Lung microvascular endothelial cell (primary cell): ENCODE data around the gene PLRG1. TPM values are rescaled to one million over a fixed set of nuclear protein-coding genes. Genes with fewer than 3 reads are reported as not detected.

Experiments
- DNase-seq, 2 donors: peaks; one replicate each; pipeline versions ENCODE4 v3.0.0 to v3.0.0-alpha.2; 2010; ENCODE audit warnings: low read depth in 2 of 2
- total RNA-seq: library from RNA; depleted of rRNA; stranded (reverse); fragments of >200 nt; gene quantifications from 2 replicates; pipeline ENCODE4 v1.2.1, GENCODE V29; 2014

Gene PLRG1
- total RNA-seq, 1 donor from 2014 or later, result 46.6 TPM

DNA sequence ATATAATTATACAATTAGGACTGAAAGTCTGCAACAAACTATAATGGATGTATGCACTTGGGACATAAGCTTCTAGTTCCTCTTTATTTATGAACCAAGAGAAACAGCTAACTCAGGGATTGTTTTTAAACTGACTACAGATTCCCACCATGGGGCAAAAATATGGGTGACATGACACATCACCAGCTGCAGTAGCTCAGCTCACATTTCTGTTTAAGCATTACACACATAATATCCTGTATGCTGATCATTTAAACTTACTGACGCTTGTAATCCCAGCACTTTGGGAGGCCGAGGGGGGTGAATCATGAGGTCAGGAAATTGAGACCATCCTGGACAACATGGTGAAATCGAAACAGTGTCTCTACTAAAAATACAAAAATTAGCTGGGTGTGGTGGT, 24.1 kb upstream of the PLRG1 start:
- no peak for DNase-seq

DNA sequence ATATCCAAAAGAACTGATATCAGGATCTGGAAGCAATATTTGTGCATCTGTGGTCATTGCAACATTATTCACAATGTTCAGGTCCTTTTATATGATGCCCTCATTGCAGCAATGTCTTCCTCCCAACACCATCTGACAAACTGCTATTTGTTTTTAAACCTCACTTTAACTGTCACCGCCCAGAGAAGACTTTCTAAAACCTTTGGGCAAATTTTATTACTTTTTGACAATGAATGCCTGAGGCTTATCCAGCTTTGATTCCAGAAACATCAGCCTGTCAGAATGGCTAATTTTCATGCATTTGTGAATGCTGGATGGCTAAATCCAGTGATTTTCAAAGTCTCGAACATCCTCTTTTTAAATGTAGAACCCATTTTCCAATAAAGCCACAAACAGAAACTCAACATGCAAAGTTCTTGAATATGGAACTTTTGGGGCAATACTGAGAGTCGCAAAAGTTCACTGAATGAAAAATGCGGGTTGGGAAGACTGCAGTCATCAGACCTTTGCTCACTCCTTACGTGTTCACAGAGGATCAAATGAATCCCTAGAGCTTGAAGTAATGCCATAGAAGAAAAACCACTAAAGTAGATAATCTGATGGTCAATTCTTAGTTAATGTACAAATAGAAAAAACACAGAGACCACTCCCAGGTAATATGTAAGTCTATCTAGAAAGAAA, 23.1 kb upstream of the PLRG1 start:
- no peak for DNase-seq

DNA sequence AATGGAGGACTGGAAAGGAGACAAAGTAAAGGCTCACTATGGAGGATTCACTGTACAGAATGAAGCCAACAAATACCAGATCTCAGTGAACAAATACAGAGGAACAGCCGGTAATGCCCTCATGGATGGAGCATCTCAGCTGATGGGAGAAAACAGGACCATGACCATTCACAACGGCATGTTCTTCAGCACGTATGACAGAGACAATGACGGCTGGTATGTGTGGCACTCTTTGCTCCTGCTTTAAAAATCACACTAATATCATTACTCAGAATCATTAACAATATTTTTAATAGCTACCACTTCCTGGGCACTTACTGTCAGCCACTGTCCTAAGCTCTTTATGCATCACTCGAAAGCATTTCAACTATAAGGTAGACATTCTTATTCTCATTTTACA, 19.4 kb upstream of the PLRG1 start:
- DNase-seq, result no peak

DNA sequence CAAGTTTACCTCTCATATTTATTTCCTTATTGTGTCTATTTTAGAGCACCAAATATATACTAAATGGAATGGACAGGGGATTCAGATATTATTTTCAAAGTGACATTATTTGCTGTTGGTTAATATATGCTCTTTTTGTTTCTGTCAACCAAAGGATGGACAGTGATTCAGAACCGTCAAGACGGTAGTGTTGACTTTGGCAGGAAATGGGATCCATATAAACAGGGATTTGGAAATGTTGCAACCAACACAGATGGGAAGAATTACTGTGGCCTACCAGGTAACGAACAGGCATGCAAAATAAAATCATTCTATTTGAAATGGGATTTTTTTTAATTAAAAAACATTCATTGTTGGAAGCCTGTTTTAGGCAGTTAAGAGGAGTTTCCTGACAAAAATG, 18.8 kb upstream of the PLRG1 start:
- DNase-seq, result no peak

DNA sequence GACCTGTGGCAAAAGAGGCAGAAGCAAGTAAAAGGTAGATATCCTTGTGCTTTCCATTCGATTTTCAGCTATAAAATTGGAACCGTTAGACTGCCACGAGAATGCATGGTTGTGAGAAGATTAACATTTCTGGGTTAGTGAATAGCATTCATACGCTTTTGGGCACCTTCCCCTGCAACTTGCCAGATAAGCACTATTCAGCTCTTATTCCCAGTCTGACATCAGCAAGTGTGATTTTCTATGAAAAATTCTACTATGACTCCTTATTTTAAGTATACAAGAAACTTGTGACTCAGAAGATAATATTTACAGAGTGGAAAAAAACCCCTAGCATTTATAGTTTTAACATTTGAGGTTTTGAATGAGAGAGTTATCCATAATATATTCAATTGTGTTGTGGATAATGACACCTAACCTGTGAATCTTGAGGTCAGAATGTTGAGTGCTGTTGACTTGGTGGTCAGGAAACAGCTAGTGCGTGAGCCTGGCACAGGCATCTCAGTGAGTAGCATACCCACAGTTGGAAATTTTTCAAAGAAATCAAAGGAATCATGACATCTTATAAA, 16.5 kb upstream of the PLRG1 start:
- DNase-seq, result no peak

DNA sequence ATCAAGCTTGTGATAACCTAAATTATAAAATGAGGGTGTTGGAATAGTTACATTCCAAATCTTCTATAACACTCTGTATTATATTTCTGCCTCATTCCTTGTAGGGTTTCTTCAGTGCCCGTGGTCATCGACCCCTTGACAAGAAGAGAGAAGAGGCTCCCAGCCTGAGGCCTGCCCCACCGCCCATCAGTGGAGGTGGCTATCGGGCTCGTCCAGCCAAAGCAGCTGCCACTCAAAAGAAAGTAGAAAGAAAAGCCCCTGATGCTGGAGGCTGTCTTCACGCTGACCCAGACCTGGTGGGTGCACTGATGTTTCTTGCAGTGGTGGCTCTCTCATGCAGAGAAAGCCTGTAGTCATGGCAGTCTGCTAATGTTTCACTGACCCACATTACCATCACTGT, 15.5 kb upstream of the PLRG1 start:
- DNase-seq, result no peak

DNA sequence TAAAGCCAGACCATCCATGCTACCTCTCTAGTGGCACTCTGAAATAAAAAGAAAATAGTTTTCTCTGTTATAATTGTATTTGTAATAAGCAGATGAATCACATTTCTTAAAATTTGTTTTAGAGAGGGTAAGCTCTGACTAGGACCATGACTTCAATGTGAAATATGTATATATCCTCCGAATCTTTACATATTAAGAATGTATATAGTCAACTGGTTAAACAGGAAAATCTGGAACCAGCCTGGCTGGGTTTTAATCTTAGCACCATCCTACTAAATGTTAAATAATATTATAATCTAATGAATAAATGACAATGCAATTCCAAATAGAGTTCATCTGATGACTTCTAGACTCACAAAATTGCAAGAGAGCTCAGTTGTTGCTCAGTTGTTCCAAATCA, 14.1 kb upstream of the PLRG1 start:
- no peak for DNase-seq

DNA sequence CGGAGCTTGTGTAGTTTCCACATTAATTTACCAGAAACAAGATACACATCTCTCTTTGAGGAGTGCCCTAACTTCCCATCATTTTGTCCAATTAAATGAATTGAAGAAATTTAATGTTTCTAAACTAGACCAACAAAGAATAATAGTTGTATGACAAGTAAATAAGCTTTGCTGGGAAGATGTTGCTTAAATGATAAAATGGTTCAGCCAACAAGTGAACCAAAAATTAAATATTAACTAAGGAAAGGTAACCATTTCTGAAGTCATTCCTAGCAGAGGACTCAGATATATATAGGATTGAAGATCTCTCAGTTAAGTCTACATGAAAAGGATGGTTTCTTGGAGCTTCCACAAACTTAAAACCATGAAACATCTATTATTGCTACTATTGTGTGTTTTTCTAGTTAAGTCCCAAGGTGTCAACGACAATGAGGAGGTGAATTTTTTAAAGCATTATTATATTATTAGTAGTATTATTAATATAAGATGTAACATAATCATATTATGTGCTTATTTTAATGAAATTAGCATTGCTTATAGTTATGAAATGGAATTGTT, 12.6 kb upstream of the PLRG1 start, which contains the start of gene FGB:
FGB (plus strand) TSS at position 315 of the 558 bp plus-strand sequence; CDS start at position 323, 8 bp downstream.
- DNase-seq, result no peak

DNA sequence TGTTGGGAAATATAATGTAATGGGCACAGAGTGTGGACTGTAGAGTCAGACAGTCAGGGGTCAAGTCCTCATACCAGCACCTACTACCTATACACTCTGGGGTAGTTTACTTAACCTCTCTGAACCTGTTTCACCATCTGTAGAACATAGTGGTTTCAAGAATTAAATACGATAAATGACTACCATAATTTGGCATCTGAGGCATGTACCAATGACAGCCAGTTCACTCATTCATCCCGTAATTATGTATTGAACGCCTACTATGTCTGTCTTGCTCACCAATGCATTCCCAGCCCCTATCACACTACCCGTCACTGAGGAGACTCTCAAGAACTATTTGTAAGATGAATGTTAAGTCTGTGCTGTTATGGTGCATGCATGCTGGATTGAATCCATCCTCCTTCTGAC, 10.6 kb upstream of the PLRG1 start:
- no peak for DNase-seq

DNA sequence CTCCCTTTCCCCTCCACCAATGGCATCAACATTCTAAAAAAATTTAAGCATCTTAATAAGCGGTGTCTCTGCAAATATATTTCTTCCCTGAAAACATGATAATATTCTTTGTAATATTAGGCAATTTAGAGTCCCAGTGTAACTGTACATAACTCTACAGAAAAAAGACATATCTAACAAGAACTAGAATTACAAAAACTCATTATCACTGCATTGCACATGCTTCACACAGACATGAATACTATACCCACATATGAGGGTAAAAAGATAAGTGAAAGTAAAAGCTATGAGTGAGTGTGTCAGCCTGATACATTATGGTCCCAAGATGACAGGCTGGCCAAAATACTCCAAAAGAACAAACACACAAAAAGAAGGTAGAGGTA, 10.2 kb upstream of the PLRG1 start:
- DNase-seq, result no peak

DNA sequence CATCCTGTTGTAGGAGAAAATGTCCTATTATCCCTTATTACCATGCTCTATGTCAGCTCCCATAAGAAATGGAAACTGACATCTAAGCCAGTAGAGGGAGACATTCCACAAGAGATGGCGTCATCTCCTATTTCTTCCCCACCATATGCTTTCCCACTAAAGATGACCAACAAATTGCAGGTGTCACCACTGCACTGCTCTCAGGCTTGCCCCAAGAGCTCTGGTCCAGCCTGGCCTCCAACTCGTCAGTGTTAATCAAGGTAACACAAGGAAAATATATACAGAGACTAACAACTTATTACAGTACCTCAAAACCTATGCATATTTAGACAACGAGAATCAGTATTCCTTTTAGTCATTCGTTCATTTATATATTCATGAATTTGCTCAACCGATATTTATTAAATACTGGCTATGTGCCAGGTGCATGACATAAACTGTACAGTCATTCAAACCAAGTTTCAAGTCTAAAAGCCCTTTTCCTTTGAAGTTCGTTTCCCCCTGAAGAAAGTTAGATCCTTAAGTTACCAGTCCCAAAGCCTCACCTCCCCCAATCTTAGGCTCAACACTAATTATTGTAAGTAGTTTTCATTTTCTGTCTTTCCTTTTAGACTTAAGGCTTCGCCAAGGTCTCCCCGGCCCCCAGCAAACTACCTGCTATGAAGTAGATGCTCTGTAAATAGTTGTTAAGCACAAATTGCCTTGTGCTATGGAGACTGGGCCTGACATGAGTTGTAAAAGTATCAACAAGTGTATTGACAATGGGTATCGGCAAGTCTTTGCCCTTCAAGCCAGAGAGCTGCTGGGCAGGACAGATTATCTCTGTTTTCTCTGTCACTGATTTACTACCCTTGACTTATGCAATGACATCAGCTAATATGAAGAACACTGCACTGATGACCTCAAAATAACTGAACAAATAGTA, 9.6 kb upstream of the PLRG1 start:
- peak; percentile 59 to 65 for DNase-seq

DNA sequence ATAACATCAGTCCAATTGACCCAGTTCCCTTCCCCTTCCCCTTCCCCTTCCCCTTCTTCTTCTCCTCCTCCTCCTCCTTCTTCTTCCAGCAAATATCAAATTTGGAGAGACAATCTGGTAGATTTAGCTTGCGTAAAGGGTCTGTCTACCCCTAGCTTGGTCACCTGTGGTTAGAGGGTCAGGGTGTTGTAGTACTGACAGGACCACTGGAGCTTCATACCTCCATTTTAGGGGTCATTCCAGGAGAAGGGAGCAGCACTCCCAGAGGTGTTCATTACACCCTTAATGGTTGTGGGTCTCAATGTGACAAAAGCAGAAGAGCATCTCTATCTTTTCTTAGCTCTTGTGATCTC, 8.9 kb upstream of the PLRG1 start:
- DNase-seq, result no peak

DNA sequence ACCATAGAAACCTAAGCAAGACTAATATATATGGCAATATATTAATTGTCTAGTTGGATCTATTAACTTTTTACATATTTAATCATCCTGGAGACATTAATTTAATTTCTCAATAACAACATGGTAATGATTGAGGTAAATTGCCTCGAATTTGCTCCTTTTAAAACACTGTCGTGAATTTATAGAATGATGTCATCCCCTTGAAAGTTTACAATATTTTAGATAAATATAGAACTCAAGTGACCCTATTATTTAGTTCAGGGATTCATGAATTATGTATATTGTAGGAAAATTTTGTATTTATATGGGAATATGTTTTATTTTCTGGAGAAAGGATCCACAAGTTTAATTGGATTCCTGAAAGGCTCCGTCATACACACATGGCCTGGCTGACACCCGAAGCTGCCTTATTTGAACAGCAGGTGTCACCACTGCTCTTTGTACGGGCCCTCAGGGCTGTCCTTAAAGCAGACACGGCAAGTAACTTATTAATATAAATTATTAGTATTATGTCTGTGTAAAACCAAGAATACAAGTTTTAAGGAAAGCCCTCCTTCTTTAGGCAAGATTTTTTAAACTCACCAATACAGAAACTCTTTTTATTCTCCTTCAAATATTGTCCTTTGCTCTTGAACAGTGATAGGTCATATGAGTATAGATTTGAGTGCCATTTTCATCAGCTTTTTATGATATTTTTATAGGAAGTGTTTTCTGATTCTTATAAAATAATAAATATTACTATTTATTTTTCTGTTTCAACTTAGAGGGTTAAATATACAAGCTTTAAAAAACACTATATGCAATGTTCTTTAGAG, 1.9 kb upstream of the PLRG1 start:
- DNase-seq, result peak; percentile 90

DNA sequence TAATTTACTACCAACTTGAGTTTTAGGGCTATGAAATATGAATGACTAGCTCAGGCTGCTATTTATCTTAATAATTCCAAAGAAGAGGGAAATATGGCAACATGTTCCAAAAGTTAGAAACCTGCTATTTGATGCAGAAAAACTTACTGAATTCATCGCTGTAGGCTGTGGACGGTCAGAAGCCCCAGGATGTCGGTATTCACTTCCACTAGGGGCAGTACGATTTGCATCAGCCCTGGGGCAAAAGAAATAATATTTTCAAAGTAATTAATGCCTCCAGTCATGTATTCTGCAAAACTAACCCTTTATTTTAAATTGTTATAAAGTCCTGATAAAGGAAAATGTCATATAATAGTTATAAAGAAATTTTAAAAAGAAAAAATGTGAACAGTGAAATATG, 4.5 kb downstream of the PLRG1 start:
- DNase-seq, result no peak

DNA sequence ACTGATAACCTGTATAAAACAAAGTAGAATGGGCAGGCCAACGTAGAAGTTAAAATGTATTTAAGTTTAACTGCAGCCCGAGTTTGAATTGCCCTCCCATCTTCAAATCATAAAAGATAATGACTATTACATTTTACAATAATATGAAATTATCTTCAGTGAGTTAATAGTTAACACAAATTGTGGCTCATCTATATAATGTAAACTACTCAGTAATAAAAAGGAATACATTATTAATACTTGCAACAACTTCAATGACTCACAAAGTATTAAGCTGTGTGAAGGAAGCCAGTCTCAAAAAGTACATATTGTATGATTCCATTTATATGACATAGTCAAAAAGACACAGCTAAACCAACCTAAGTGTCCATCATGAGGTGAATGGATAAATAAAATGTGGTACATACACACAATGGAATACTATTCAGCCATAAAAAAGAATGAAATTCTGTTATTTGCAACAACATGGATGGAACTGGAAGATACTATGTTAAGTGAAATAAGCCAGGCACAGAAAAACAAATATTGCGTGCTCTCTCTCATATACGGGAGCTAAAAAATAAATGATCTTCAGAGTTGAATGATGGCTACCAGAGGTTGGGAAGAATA, 7.8 kb downstream of the PLRG1 start:
- DNase-seq, result no peak

DNA sequence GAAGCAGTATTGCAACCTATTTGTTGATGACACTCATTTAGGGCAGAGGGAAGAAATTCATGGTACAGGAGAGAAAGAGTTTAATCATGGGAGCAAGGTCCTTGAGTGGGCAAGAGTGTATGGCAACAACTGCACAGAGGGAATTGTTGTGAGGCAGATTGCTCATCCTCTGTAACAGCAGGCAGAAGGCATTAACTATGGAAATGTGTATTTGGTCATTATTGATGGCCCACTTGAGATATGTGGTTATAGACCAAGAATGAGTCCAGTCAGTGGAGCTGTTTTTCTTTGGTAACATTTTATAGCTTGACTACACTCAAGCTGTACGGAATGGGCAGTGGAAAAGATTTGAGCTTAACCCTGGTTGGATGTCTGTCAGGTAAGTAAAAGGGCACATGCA, 15.9 kb downstream of the PLRG1 start:
- DNase-seq, result no peak

DNA sequence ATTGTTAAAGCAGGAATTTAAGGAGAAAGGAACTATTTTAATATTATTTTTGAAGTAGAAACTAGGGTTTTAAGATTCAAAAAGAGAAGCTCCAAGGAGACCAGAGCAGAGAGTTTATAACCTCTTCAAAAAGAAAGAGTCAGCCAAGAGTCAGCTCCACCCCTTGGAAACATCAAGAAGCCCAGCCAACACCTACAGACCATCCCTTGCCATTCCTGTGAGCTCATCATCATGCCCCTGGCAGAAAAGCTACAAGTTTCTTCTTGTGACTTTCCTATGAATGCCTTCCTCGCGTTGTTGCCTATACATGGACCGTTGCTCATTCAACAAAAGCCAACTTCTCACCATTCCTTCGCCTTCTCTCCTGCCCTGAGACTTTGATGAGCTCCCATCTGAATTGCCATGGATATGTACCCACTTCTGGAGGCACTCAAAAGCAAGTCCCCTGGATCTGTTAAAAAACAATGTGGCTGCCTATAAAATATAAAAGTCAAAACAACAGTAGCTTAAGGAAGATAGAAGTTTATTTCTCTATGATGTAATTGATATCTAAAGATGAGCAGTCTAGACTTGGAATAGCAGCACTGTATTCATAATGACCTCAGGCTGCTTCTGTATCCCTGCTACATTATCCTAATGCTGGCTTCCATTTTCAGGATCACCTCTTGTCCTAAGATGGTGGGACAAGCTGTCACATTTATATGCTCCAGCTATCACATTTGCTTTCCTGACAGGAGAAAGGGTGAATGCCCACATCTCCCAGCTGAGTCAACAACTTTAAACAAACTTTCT, 20.3 kb downstream of the PLRG1 start:
- no peak for DNase-seq

DNA sequence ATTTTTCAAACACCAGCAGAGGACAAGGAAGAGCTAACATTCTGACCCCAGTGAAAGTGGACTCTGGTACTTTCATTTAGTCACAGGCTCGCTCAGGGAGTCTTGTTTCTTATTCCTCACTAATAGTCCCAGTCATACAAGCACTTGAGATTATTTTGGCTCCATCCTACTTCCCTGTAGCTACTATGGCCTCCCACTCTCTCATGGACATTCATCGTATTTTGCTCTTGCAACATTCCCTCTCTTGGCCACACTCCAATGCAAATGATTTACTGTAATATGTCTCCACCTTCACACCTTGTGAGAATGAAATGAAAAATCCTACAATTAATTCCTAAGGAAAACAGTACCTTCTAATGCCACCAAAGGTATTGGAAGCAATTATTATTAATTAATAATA, 21.3 kb downstream of the PLRG1 start:
- no peak for DNase-seq

DNA sequence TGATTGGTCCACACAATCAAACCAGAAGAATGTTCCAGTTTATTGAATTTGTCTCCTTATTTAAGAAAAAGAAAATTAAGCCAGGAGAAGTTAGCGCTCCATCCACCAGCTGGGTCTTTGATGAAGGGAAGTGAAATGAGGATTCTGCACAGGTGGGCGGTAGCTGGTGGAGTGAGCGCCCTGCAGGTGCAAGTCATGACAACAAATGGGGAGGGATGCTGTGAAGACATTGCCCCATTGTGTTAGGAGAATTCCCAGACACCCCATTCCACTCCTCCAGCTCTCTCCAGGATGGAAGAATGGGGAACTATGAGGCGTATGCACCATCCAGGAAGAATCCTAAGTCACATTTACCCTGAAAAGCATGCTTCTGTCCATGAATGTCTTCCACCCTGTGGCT, 22.9 kb downstream of the PLRG1 start:
- no peak for DNase-seq

DNA sequence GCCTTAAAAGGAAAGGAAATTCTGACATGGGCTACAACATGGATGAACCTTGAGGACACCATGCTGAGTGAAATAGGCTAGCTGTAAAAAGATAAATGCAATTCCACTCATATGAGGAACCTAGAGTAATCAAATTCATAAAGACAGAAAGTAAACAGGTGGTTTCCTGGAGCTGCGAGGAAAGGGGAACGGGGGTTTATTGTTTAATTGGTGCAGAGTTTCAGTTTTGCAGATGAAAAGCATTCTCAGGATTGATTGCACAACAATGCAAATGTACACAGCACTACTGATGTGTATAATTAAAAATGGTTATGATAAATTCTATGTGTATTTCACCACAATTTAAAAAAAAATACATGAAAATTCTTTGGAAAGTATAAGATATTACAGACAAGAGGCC, 24.0 kb downstream of the PLRG1 start:
- no peak for DNase-seq
